Colonic mucosa (tissue), 4 donors: ENCODE measurements around the gene OR2A25. TPM values are rescaled to one million over a fixed set of nuclear protein-coding genes. Genes with fewer than 3 reads are reported as not detected.

ENCODE experiments used
- DNase-seq: peaks from one replicate; pipeline ENCODE4 v3.0.0-alpha.2; 2020
- H3K27ac ChIP-seq: fragments of 200-600 bp; one replicate; pipeline ENCODE4 v1.8.0; 2021
- H3K27me3 ChIP-seq: fragments of 200-600 bp; one replicate; pipeline ENCODE4 v1.8.0; 2021
- H3K36me3 ChIP-seq: fragments of 200-600 bp; one replicate; pipeline ENCODE4 v1.8.0; 2021
- H3K4me1 ChIP-seq: fragments of 200-600 bp; one replicate; pipeline ENCODE4 v1.8.0; 2021; ENCODE audit warnings: mild to moderate bottlenecking
- H3K4me3 ChIP-seq: fragments of 200-600 bp; one replicate; pipeline ENCODE4 v1.8.0; 2021
- H3K9ac ChIP-seq, 2 donors: one replicate each; pipeline ENCODE4 v1.7.0; 2013; ENCODE audit warnings: control low read depth in 2 of 2, low read depth in 2 of 2, low read length in 2 of 2
- H3K9me3 ChIP-seq: fragments of 200-600 bp; one replicate; pipeline ENCODE4 v1.8.0; 2021
- intact Hi-C: fragments of 100-400 bp; cut with DNase I; formaldehyde crosslinking; loops from one replicate; pipeline ENCODE4 v1.14.1; 2022
- total RNA-seq, 2 donors: library from RNA; stranded (reverse); fragmentation: NEBNext Ultra II Directional in 1 of 2; extraction: Animal tissue kit (Norgen Biotek cat#: 25700) in 1 of 2; gene quantifications; one replicate each; pipeline ENCODE4 v1.2.1, GENCODE V29; 2021
- TF ChIP-seq, protein P1 (sequence below): fragments of 200-600 bp; IDR thresholded peaks from one replicate; pipeline ENCODE4 v1.8.0; 2022; ENCODE audit warnings: antibody characterized with exemption, mild to moderate bottlenecking
- donor health status: healthy.
- donor health status: DM: no; HTN: no; CAD: no.
- donor health status: DM: no; HTN: no; CAD: no.

OR2A25 gene
- total RNA-seq, 2 donors from 2014 or later = not detected

DNA sequence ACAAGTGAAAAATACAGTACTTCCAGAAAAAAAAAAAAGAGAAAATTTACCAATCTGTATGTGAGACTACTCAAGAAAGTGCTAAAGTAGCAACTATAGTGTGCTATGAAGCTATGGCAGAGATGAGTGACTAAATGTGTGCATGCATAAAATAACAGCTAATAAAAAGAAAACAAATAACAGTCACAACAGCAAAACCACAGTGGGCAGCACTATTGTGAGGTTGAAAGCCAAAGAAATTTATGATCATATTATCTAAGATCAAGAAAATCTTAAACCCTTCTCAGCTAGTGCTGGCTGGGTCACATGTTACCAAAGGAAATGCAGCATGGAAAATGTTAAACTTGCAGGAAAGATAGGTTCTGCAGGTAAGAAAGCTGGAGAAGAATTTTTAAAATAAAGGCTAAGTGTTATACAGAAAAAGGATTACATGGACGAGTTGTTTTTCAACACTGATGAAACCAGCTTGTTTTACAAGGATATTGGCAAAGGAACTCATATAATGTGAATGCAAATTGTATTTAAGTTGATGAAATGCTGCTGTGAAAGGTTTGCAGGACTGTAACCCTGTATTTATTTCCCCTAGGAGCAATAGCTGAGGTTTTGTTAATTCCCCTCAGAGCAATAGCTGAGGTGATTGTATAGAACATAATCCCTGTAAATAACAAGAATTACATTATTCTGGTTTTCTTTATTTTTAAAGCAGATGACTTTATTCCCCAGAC lies 36.5 kb upstream of the OR2A25 start:
- Histone ChIP-seq H3K4me1 (no peaks in the 10 kb centered on the region), H3K27ac (no peak overlapping the region), H3K4me3 (no peak overlapping the region), H3K9ac (no peak overlapping the region), H3K27me3 (no peaks in the 10 kb centered on the region), H3K36me3 (no peaks in the 10 kb centered on the region), H3K9me3 (no peaks in the 10 kb centered on the region)
- intact Hi-C loops = no loop called here
- TF ChIP-seq, protein P1, sequence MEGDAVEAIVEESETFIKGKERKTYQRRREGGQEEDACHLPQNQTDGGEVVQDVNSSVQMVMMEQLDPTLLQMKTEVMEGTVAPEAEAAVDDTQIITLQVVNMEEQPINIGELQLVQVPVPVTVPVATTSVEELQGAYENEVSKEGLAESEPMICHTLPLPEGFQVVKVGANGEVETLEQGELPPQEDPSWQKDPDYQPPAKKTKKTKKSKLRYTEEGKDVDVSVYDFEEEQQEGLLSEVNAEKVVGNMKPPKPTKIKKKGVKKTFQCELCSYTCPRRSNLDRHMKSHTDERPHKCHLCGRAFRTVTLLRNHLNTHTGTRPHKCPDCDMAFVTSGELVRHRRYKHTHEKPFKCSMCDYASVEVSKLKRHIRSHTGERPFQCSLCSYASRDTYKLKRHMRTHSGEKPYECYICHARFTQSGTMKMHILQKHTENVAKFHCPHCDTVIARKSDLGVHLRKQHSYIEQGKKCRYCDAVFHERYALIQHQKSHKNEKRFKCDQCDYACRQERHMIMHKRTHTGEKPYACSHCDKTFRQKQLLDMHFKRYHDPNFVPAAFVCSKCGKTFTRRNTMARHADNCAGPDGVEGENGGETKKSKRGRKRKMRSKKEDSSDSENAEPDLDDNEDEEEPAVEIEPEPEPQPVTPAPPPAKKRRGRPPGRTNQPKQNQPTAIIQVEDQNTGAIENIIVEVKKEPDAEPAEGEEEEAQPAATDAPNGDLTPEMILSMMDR = no peak
- no peak for DNase-seq

DNA sequence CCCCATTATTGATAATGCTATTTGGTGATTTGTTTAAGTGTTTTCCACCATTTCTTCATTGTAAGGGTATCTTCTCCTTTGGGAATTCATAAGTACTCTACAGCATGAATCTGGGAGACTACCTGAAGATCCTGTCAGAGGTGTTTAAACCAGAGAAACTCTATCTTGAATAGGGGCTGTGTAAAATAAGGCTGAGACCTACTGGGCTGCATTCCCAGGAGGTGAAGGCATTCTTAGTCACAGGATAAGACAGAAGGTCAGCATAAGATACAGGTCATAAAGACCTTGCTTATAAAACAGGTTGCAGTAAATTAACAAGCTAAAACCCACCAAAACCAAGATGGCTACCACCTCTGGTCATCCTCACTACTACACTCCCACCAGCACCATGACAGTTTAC lies 34.2 kb upstream of the OR2A25 start:
- H3K4me1 ChIP-seq = no peaks in the 10 kb centered on the region
- no peak overlapping the region for H3K9ac ChIP-seq
- H3K27ac ChIP-seq = no peak overlapping the region
- no peaks in the 10 kb centered on the region for H3K9me3 ChIP-seq
- intact Hi-C loops = no loop called here
- no peaks in the 10 kb centered on the region for H3K36me3 ChIP-seq
- no peaks in the 10 kb centered on the region for H3K27me3 ChIP-seq
- DNase-seq = no peak
- no peak overlapping the region for H3K4me3 ChIP-seq
- TF ChIP-seq, protein P1 = no peak

DNA sequence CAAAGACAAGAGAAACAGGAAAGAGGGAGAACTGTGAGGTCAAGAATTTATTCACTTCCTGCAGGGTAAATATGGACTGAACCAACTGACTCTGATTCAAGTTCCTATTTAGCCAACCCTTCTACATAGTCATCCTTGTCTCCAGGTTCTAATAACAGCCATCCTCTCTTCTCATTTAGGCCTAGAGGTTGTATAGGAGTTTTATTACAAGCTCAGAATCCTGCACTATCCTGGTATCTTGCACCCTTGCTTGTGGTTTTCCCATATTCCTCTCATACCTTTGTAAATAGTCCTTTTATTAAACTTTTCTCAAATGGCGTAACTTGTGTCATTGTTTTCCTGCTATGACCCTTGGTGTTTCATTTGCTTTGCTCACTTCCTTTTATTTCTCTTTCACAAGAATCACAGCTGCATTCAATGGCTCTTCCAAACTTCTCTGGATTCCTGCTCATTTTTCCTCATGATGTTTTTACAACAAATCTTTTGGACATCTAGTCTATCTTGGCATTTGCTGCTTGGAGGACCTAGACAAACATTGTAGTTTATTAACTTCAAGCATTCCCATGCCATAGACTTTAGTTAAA lies 33.2 kb upstream of the OR2A25 start:
- Histone ChIP-seq H3K36me3 (no peaks in the 10 kb centered on the region), H3K4me1 (no peaks in the 10 kb centered on the region), H3K9me3 (no peaks in the 10 kb centered on the region), H3K9ac (no peak overlapping the region), H3K4me3 (no peak overlapping the region), H3K27ac (no peak overlapping the region), H3K27me3 (no peaks in the 10 kb centered on the region)
- intact Hi-C loops = no loop called here
- no peak for DNase-seq
- TF ChIP-seq, protein P1 = no peak

DNA sequence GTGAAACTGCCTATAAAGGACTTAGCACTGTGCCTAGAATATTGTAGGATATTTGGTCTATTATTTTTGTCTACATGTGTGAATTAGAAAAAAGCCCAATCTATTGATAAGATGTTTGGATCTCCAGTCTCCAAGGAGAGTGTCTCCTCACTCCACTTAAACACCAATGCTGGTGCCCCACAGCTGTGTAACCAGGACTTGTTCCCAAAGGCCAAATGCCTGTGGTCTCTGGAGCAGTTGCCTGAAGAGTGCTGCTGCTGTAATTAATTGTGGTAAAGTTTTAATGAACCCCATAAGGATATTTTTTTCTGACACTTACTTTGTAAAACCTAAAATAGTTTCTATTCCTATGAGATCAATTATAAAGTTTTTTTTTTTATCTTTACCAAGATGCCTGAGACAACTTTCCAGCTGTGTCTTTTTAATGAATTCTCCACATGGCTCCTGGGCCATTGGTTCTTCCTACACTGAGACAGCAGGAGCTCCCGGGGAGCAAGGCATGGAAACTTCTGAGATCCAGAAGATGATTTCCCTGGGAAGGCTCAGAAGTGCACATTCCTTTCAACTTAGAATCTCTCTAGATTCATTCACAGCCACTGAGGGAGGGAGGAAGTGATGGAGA lies 32.1 kb upstream of the OR2A25 start:
- H3K9ac ChIP-seq = no peak overlapping the region
- intact Hi-C loops = no loop called here
- DNase-seq = no peak
- no peaks in the 10 kb centered on the region for H3K4me1 ChIP-seq
- H3K27ac ChIP-seq = no peak overlapping the region
- H3K27me3 ChIP-seq = no peaks in the 10 kb centered on the region
- H3K36me3 ChIP-seq = no peaks in the 10 kb centered on the region
- H3K4me3 ChIP-seq = no peak overlapping the region
- TF ChIP-seq, protein P1 = no peak
- no peaks in the 10 kb centered on the region for H3K9me3 ChIP-seq

DNA sequence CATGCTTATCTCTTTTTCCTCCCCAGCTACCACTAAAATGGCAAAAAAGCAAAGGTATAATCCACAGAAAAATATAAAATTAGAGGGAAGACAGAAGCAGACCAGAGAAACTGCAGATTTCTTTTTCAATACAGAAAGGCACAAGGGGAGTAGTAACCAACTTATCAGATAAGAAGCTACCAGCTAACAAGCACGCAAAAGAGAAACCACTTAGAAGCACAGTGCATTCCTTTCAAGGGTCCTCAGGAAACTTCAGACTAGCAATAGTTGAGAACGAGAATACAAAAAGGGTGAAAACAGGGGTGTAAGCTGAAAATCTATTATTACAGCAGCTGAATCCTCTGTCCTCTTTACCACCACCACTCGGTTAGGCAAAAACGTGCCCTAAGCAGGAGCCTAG lies 30.7 kb upstream of the OR2A25 start:
- Histone ChIP-seq H3K4me3 (no peak overlapping the region), H3K27ac (no peak overlapping the region), H3K4me1 (no peaks in the 10 kb centered on the region), H3K36me3 (no peaks in the 10 kb centered on the region), H3K9me3 (no peaks in the 10 kb centered on the region), H3K27me3 (no peaks in the 10 kb centered on the region), H3K9ac (no peak overlapping the region)
- no peak for DNase-seq
- intact Hi-C loops = no loop called here
- TF ChIP-seq, protein P1 = no peak
